ENCODE data around the gene KRT10. TPM values are rescaled to one million over a fixed set of nuclear protein-coding genes. Genes with fewer than 3 reads are reported as not detected.

KRT10 gene
- total RNA-seq, 1 experiment from 2014 or later = 28.4 TPM

DNA sequence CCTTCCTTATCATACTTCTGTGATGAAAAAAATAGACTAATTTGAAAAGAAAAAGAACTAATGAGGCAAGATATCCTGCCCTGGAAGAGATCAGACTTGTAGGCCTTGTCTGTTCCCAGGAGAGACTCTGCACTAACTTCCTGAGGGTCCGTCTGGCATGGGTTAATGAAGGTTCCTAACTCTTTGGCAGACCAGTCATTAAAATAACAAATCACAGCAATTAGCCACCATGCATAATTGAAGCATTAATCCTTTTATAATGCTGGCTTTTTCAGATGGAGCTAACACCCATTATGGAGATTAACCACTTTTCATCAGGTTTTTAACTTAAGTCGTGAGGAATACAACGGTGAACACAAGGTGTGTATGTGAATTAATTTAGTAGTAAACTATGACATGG lies 10.4 kb upstream of the KRT10 start:
- peaks cover 0 to 10% (median 0%) of the 10 kb centered on the region in 3 experiments; a peak in 3 of 7 replicates for H3K36me3 Mint-ChIP-seq (ENCODE audit: insufficient read depth in 1 of 3, low read depth in 3 of 3)
- TF ChIP-seq CTCF (conservative IDR thresholded peaks at IDR 0.05) = no peak
- Histone ChIP-seq H3K18ac (ENCODE audit: insufficient read length, low read depth, low read length) (no peak overlapping the region), H3K4ac (ENCODE audit: low read depth, low read length) (no peak overlapping the region), H3K9me3 (ENCODE audit: control insufficient read depth, low read depth, low read length) (no peaks in the 10 kb centered on the region), H3K9ac (ENCODE audit: extremely low read depth, insufficient read length, low read length) (no peak overlapping the region), H2AFZ (ENCODE audit: low read length) (no peak overlapping the region), H3K4me1 (ENCODE audit: insufficient read depth, low read length) (no peaks in the 10 kb centered on the region), H3K79me2 (ENCODE audit: insufficient read depth, low read length) (no peaks in the 10 kb centered on the region), H2BK120ac (ENCODE audit: low read depth, low read length, poor library complexity, severe bottlenecking) (no peak overlapping the region), H3T11ph (ENCODE audit: low read length) (no peak overlapping the region), H3K79me1 (ENCODE audit: insufficient read depth, low read depth, low read length, poor library complexity, severe bottlenecking) (no peaks in the 10 kb centered on the region), H2BK20ac (ENCODE audit: low read depth, low read length, poor library complexity, severe bottlenecking) (no peak overlapping the region), H3K56ac (ENCODE audit: insufficient read length, low read depth, low read length) (no peak overlapping the region), H2AK5ac (ENCODE audit: insufficient read length, low read length) (no peak overlapping the region), H4K91ac (ENCODE audit: insufficient read length, low read depth, low read length) (no peak overlapping the region), H3K23me2 (ENCODE audit: insufficient read length, low read depth, low read length, poor library complexity, severe bottlenecking) (no peaks in the 10 kb centered on the region), H4K8ac (replicated peaks; ENCODE audit: insufficient read length, low read depth, low read length) (no peak overlapping the region), H3K27ac (ENCODE audit: insufficient read length, low read depth, low read length) (no peak overlapping the region), H3K14ac (ENCODE audit: insufficient read depth, low read length) (no peak overlapping the region), H3K27me3 (ENCODE audit: insufficient read depth, low read length) (peaks cover 8% of the 10 kb centered on the region; the same call in 1 of the 2 replicates), H3K23ac (ENCODE audit: insufficient read length, low read depth, low read length) (no peak overlapping the region), H2BK15ac (ENCODE audit: low read depth, low read length) (no peak overlapping the region), H4K20me1 (ENCODE audit: control insufficient read depth, insufficient read depth, insufficient read length) (no peaks in the 10 kb centered on the region), H4K5ac (ENCODE audit: insufficient read length, low read depth, low read length) (no peak overlapping the region), H2BK5ac (ENCODE audit: insufficient read length, low read length) (no peak overlapping the region), H3K4me2 (ENCODE audit: insufficient read depth, insufficient read length, low read length) (no peak overlapping the region), H2BK12ac (ENCODE audit: insufficient read length, low read depth, low read length) (no peak overlapping the region)
- no peak for DNase-seq
- H3K27ac Mint-ChIP-seq = no peak overlapping the region
- no peak overlapping the region for H3K4me3 Mint-ChIP-seq
- H3K9me3 Mint-ChIP-seq = no peaks in the 10 kb centered on the region
- peaks cover 91% of the 10 kb centered on the region for H3K27me3 Mint-ChIP-seq (ENCODE audit: low read depth)
- peaks cover 6 to 8% of the 10 kb centered on the region in 2 experiments for H3K4me1 Mint-ChIP-seq
- WGBS (ENCODE audit: extremely low coverage, insufficient read length, low lambda C conversion rate) = no CpG with 5 or more reads among the region's 3 CpGs

All from H9 (cell line).